CD4-positive, alpha-beta T cell treated with Interleukin-15 for 4 hours (primary cell): Measurements from ENCODE around the gene LTA.
A peak's percentile ranks its signal among the peaks of the same experiment; 100 is the strongest.

ENCODE experiments used
- DNase-seq: peaks from one replicate; pipeline ENCODE4 v3.0.0-alpha.2; 2020; ENCODE audit warnings: low spot score

LTA gene

GRCh38 chr6:31569861-31570536, 2.1 kb upstream of the LTA start:
- no peak for DNase-seq

GRCh38 chr6:31573239-31574105, 1.4 kb downstream of the LTA start:
- no peak for DNase-seq

GRCh38 chr6:31574106-31575061, 2.3 kb downstream of the LTA start:
- no peak for DNase-seq

- peak; percentile 91 for DNase-seq
Observed at GRCh38 chr6:31575335-31575901, 3.3 kb downstream of the LTA start, which contains the start of gene TNF. Gene TNF (plus strand): TSS chr6:31575565. CDS start chr6:31575742, 177 bp downstream.

- DNase-seq: no peak
Observed at GRCh38 chr6:31575952-31576685, 4.0 kb downstream of the LTA start.

GRCh38 chr6:31576897-31577578, 4.9 kb downstream of the LTA start:
- peak; percentile 49 for DNase-seq

- DNase-seq: no peak
Observed at GRCh38 chr6:31577579-31577966, 5.5 kb downstream of the LTA start.

GRCh38 chr6:31578184-31579118, 6.4 kb downstream of the LTA start:
- DNase-seq: no peak

GRCh38 chr6:31579119-31579505, 7.0 kb downstream of the LTA start:
- no peak for DNase-seq

GRCh38 chr6:31579546-31580437, 7.7 kb downstream of the LTA start:
- no peak for DNase-seq

GRCh38 chr6:31580438-31580740, 8.3 kb downstream of the LTA start:
- DNase-seq: no peak

- peak; percentile 91 for DNase-seq
Observed at GRCh38 chr6:31580807-31581433, 8.8 kb downstream of the LTA start.

GRCh38 chr6:31581434-31582229, 9.5 kb downstream of the LTA start:
- no peak for DNase-seq

GRCh38 chr6:31582230-31582643, 10.1 kb downstream of the LTA start, which contains the start of gene LTB:
Gene LTB (minus strand): TSS chr6:31582424. CDS start chr6:31582417, 7 bp downstream.
- peak; percentile 90 for DNase-seq

GRCh38 chr6:31585491-31585890, 13.4 kb downstream of the LTA start:
- DNase-seq: peak; percentile 69

GRCh38 chr6:31586008-31586407, 13.9 kb downstream of the LTA start, which contains the start of gene LST1:
Gene LST1 (plus strand): TSS chr6:31586277. CDS start chr6:31587300, 1,023 bp downstream.
- DNase-seq: no peak
